HT-29 (cell line): ENCODE results near the gene PEBP1. TPM values are rescaled to one million over a fixed set of nuclear protein-coding genes. Genes with fewer than 3 reads are reported as not detected.
A peak's percentile ranks its signal among the peaks of the same experiment; 100 is the strongest.

Experiments
- DNase-seq: peaks from one replicate; pipeline ENCODE4 v3.0.0-alpha.2; 2015; ENCODE audit warnings: low spot score
- total RNA-seq: library from RNA; depleted of rRNA; stranded (reverse); fragments of >200 nt; shearing (Covaris generic); gene quantifications from 2 replicates; pipeline ENCODE4 v1.2.3, GENCODE V29; 2014; rRNA removed

PEBP1 gene
- 256 and 291 TPM in 2 replicates for total RNA-seq

- peak; percentile 94 for DNase-seq
Observed at GRCh38 chr12:118135788-118136558, at the start of gene PEBP1. Gene PEBP1, plus strand, starts transcription at chr12:118136124. Its CDS starts 86 bp downstream, at chr12:118136210.

- DNase-seq, result no peak
Observed at GRCh38 chr12:118089782-118090181, 46.1 kb upstream of the PEBP1 start.

GRCh38 chr12:118094039-118094438 lies 41.9 kb upstream of the PEBP1 start:
- DNase-seq, result no peak

GRCh38 chr12:118098401-118098800 lies 37.5 kb upstream of the PEBP1 start:
- DNase-seq, result peak; percentile 33

GRCh38 chr12:118098911-118099671 lies 36.8 kb upstream of the PEBP1 start:
- DNase-seq, result peak; percentile 34

- no peak for DNase-seq
Observed at GRCh38 chr12:118101051-118101450, 34.9 kb upstream of the PEBP1 start.

GRCh38 chr12:118102070-118102469 lies 33.9 kb upstream of the PEBP1 start:
- peak; percentile 27 for DNase-seq

GRCh38 chr12:118102609-118103008 lies 33.3 kb upstream of the PEBP1 start:
- no peak for DNase-seq

GRCh38 chr12:118103201-118103600 lies 32.7 kb upstream of the PEBP1 start:
- peak; percentile 32 for DNase-seq

GRCh38 chr12:118103601-118104382 lies 32.1 kb upstream of the PEBP1 start, which contains the start of gene VSIG10:
Gene VSIG10, minus strand, starts transcription at chr12:118104011. Its CDS starts 340 bp downstream, at chr12:118103671.
- DNase-seq, result peak; percentile 85

GRCh38 chr12:118107011-118107410 lies 28.9 kb upstream of the PEBP1 start:
- peak; percentile 8 for DNase-seq

GRCh38 chr12:118107694-118108093 lies 28.2 kb upstream of the PEBP1 start:
- DNase-seq, result no peak

GRCh38 chr12:118109088-118109487 lies 26.8 kb upstream of the PEBP1 start:
- DNase-seq, result peak; percentile 12

- no peak for DNase-seq
Observed at GRCh38 chr12:118119449-118119879, 16.5 kb upstream of the PEBP1 start.

GRCh38 chr12:118120579-118121363 lies 15.2 kb upstream of the PEBP1 start:
- peak; percentile 85 for DNase-seq

GRCh38 chr12:118122264-118122663 lies 13.7 kb upstream of the PEBP1 start:
- no peak for DNase-seq

- peak; percentile 15 for DNase-seq
Observed at GRCh38 chr12:118124333-118124874, 11.5 kb upstream of the PEBP1 start.

GRCh38 chr12:118125743-118126118 lies 10.2 kb upstream of the PEBP1 start:
- DNase-seq, result no peak

GRCh38 chr12:118126119-118126757 lies 9.7 kb upstream of the PEBP1 start:
- no peak for DNase-seq

- no peak for DNase-seq
Observed at GRCh38 chr12:118127867-118128266, 8.1 kb upstream of the PEBP1 start.
